SU-DHL-6 (cell line): ENCODE data around the gene UFD1.

Source experiments
- H2AFZ ChIP-seq: fragments of 200-600 bp; sonication (generic); 2 replicates; pipeline ENCODE4 v1.6.1; 2014; ENCODE audit warnings: low read depth, mild to moderate bottlenecking, moderate library complexity, mixed read lengths, antibody characterized with exemption, low read length; ENCODE audit not compliant: severe bottlenecking
- H3F3A ChIP-seq: fragments of 200-600 bp; shearing (Covaris generic); 2 replicates; pipeline ENCODE4 v1.6.0; 2016; ENCODE audit warnings: antibody characterized with exemption, mild to moderate bottlenecking; ENCODE audit not compliant: insufficient read depth
- H3K27ac ChIP-seq: fragments of 200-600 bp; sonication (generic); 2 replicates; pipeline ENCODE4 v1.5.1; 2016; ENCODE audit warnings: low read depth, mild to moderate bottlenecking, low read length, moderate library complexity, mixed read lengths
- H3K27me3 ChIP-seq: fragments of 200-600 bp; sonication (generic), shearing (Covaris generic); 2 replicates; pipeline ENCODE4 v1.6.0; 2014; ENCODE audit warnings: mild to moderate bottlenecking, low read length
- H3K36me3 ChIP-seq: fragments of 200-600 bp; sonication (generic); 2 replicates; pipeline ENCODE4 v1.6.1; 2014; ENCODE audit warnings: mild to moderate bottlenecking, low read length, mixed read lengths
- H3K4me2 ChIP-seq: fragments of 300-600, 200-600 bp; shearing (Covaris generic), sonication (generic); 2 replicates; pipeline ENCODE4 v1.6.0; 2014; ENCODE audit warnings: low read length, low read depth, mild to moderate bottlenecking; ENCODE audit not compliant: poor library complexity, severe bottlenecking
- H3K4me3 ChIP-seq: fragments of 200-600 bp; sonication (generic); 2 replicates; pipeline ENCODE4 v1.5.1; 2014; ENCODE audit warnings: antibody characterized with exemption, low read length, mild to moderate bottlenecking, mixed read lengths; ENCODE audit not compliant: insufficient read depth, poor library complexity, severe bottlenecking
- H3K79me2 ChIP-seq: fragments of 200-600 bp; sonication (generic); 2 replicates; pipeline ENCODE4 v1.6.1; 2014; ENCODE audit warnings: mild to moderate bottlenecking, low read length, moderate library complexity; ENCODE audit not compliant: insufficient read depth
- H3K9ac ChIP-seq: fragments of 200-600 bp; sonication (generic); 2 replicates; pipeline ENCODE4 v1.7.0; 2014; ENCODE audit warnings: mild to moderate bottlenecking, low read length
- H3K9me2 ChIP-seq: fragments of 200-600 bp; sonication (generic); replicated peaks from 2 replicates; pipeline ENCODE4 v1.6.1; 2014; ENCODE audit warnings: low read length; ENCODE audit not compliant: insufficient read depth
- H3K9me3 ChIP-seq: fragments of 200-600 bp; sonication (generic); 2 replicates; pipeline ENCODE4 v1.6.1; 2014; ENCODE audit warnings: low read length, mixed read lengths; ENCODE audit not compliant: insufficient read depth
- H4K20me1 ChIP-seq: fragments of 200-600 bp; sonication (generic); 2 replicates; pipeline ENCODE4 v1.6.1; 2014; ENCODE audit warnings: low read depth, mild to moderate bottlenecking, antibody characterized with exemption, low read length, moderate library complexity, mixed read lengths
- CTCF ChIP-seq: fragments of 200-600 bp; sonication (generic); IDR thresholded peaks from one replicate; pipeline ENCODE4 v1.5.1; 2017; ENCODE audit warnings: antibody characterized with exemption, mild to moderate bottlenecking, low read length, moderate library complexity; ENCODE audit not compliant: insufficient read depth, poor library complexity, severe bottlenecking
- EZH2phosphoT487 ChIP-seq: fragments of 200-600 bp; sonication (generic), shearing (Covaris generic); conservative IDR thresholded peaks from 2 replicates; pipeline ENCODE4 v1.6.1; 2018; ENCODE audit warnings: mild to moderate bottlenecking, antibody characterized with exemption, low read length, moderate library complexity, mixed read lengths

The UFD1 gene

DNA sequence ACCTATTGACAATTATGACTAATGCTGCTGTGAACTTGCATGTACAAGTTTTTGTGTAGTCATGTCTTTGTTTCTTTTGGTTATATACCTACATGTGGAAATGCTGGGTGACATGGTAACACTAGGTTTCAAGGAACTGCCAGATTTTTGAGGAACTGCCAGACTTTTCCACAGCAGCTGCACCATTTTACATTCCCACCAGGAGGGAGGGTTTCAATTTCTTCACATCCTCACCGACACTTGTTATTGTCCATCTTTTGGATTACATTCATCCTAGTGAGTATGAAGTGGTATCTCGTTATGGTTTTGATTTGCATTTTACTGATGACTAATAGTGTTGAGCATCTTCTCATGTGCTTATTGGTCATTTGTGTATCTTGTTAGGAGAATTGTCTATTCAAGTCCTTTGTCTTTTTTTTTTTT lies 31.9 kb upstream of the UFD1 start:
- H3K4me2 ChIP-seq, result no peak overlapping the region
- no peak overlapping the region for H2AFZ ChIP-seq
- no peaks in the 10 kb centered on the region for H3K9me2 ChIP-seq
- H3K9me3 ChIP-seq, result no peaks in the 10 kb centered on the region
- no peaks in the 10 kb centered on the region for H3K27me3 ChIP-seq
- no peak overlapping the region for H3K27ac ChIP-seq
- H3F3A ChIP-seq, result 0 out of 2 replicates have a peak, but pooled peaks cover 2% of the 10 kb centered on the region
- H3K4me3 ChIP-seq, result no peak overlapping the region
- no peaks in the 10 kb centered on the region for H3K79me2 ChIP-seq
- no peak for TF ChIP-seq EZH2phosphoT487
- no peak for TF ChIP-seq CTCF
- H3K9ac ChIP-seq, result no peak overlapping the region
- H3K36me3 ChIP-seq, result no peaks in the 10 kb centered on the region
- H4K20me1 ChIP-seq, result no peaks in the 10 kb centered on the region

- H4K20me1 ChIP-seq, result no peaks in the 10 kb centered on the region
- H3K9me3 ChIP-seq, result no peaks in the 10 kb centered on the region
- H3K36me3 ChIP-seq, result no peaks in the 10 kb centered on the region
- H3K4me3 ChIP-seq, result no peak overlapping the region
- H2AFZ ChIP-seq, result no peak overlapping the region
- TF ChIP-seq EZH2phosphoT487, result no peak
- no peak for TF ChIP-seq CTCF
- no peaks in the 10 kb centered on the region for H3K9me2 ChIP-seq
- H3K79me2 ChIP-seq, result no peaks in the 10 kb centered on the region
- H3K4me2 ChIP-seq, result no peak overlapping the region
- H3K9ac ChIP-seq, result no peak overlapping the region
- H3F3A ChIP-seq, result 0 out of 2 replicates have a peak, but pooled peaks cover 2% of the 10 kb centered on the region
- H3K27ac ChIP-seq, result no peak overlapping the region
- H3K27me3 ChIP-seq, result no peaks in the 10 kb centered on the region
These were observed 30.9 kb upstream of the UFD1 start for GRCh38 chr22:19509923-19510322.

DNA sequence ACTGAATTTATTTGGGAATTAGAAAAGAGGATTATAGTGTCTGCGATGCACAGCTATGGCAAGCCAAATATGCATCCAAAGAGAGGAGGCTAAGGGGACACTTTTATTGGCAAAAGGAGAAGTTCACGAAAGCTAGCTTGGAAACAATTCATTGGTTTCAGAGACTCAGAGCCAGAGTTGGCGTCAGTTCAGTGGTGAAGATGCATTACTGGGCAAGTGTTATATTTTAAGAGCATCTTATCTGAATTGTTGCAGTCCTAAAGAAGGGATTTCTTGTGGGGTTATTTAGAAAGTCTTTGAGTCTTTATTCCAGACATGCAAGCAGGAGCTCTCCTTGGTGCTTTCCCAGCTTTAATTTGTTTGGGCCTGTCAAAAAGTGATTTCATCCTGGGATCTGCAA lies 30.2 kb upstream of the UFD1 start:
- H3K9me3 ChIP-seq, result no peaks in the 10 kb centered on the region
- H3K9ac ChIP-seq, result no peak overlapping the region
- no peak overlapping the region for H2AFZ ChIP-seq
- no peak overlapping the region for H3K4me2 ChIP-seq
- H4K20me1 ChIP-seq, result no peaks in the 10 kb centered on the region
- TF ChIP-seq EZH2phosphoT487, result no peak
- no peak overlapping the region for H3K4me3 ChIP-seq
- H3K9me2 ChIP-seq, result no peaks in the 10 kb centered on the region
- no peaks in the 10 kb centered on the region for H3K27me3 ChIP-seq
- H3F3A ChIP-seq, result 0 out of 2 replicates have a peak, but pooled peaks cover 2% of the 10 kb centered on the region
- H3K79me2 ChIP-seq, result no peaks in the 10 kb centered on the region
- no peaks in the 10 kb centered on the region for H3K36me3 ChIP-seq
- H3K27ac ChIP-seq, result no peak overlapping the region

GRCh38 chr22:19508024-19508776 lies 29.2 kb upstream of the UFD1 start:
- Histone ChIP-seq H3K36me3 (no peaks in the 10 kb centered on the region), H3K9me2 (no peaks in the 10 kb centered on the region), H3K4me3 (no peak overlapping the region), H3K27ac (no peak overlapping the region), H4K20me1 (no peaks in the 10 kb centered on the region), H3K9ac (no peak overlapping the region), H3F3A (0 out of 2 replicates have a peak, but pooled peaks cover 2% of the 10 kb centered on the region), H3K79me2 (no peaks in the 10 kb centered on the region), H3K27me3 (no peaks in the 10 kb centered on the region), H3K9me3 (no peaks in the 10 kb centered on the region), H2AFZ (no peak overlapping the region), H3K4me2 (no peak overlapping the region)
- TF ChIP-seq EZH2phosphoT487 (no peak), CTCF (no peak)
